Smooth muscle cell (in vitro differentiated cells): ENCODE data around the gene CCDC124. TPM values are rescaled to one million over a fixed set of nuclear protein-coding genes. Genes with fewer than 3 reads are reported as not detected.

Experiments used
- DNase-seq: peaks from one replicate; lab custom pipeline; 2025; ENCODE audit not compliant: unreplicated experiment; lab: John Stamatoyannopoulos, UW
- H2AFZ ChIP-seq: fragments of 200-600 bp; sonication (generic); 2 replicates; pipeline ENCODE4 v1.6.0; 2016; ENCODE audit warnings: antibody characterized with exemption, low read depth, mild to moderate bottlenecking
- H3F3A ChIP-seq: fragments of 200-600 bp; sonication (generic); 2 replicates; pipeline ENCODE4 v1.6.0; 2017; ENCODE audit warnings: antibody characterized with exemption, low read depth
- H3K27ac ChIP-seq: fragments of 200-600 bp; sonication (generic); 2 replicates; pipeline ENCODE4 v1.5.1; 2016; ENCODE audit warnings: low read depth, mild to moderate bottlenecking
- H3K27me3 ChIP-seq: fragments of 200-600 bp; sonication (generic); 2 replicates; pipeline ENCODE4 v1.6.1; 2016; ENCODE audit warnings: low read depth, mild to moderate bottlenecking
- H3K36me3 ChIP-seq: fragments of 200-600 bp; sonication (generic); 2 replicates; pipeline ENCODE4 v1.5.1; 2016; ENCODE audit warnings: low read depth
- H3K4me1 ChIP-seq: fragments of 200-600 bp; sonication (generic); 2 replicates; pipeline ENCODE4 v1.5.1; 2016; ENCODE audit warnings: low read depth
- H3K4me2 ChIP-seq: fragments of 200-600 bp; sonication (generic); 2 replicates; pipeline ENCODE4 v1.6.0; 2016; ENCODE audit warnings: mild to moderate bottlenecking
- H3K4me3 ChIP-seq: fragments of 200-600 bp; sonication (generic); 2 replicates; pipeline ENCODE4 v1.5.1; 2016; ENCODE audit warnings: mild to moderate bottlenecking
- H3K79me2 ChIP-seq: fragments of 200-600 bp; sonication (generic); 2 replicates; pipeline ENCODE4 v1.6.0; 2016; ENCODE audit warnings: low read depth, mild to moderate bottlenecking
- H3K9ac ChIP-seq: fragments of 200-600 bp; sonication (generic); 2 replicates; pipeline ENCODE4 v1.6.0; 2016; ENCODE audit warnings: low read depth
- H3K9me3 ChIP-seq: fragments of 200-600 bp; sonication (generic); replicated peaks from 2 replicates; pipeline ENCODE4 v1.5.1; 2016; ENCODE audit warnings: low read depth
- H4K20me1 ChIP-seq: fragments of 200-600 bp; sonication (generic); 2 replicates; pipeline ENCODE4 v1.6.0; 2016; ENCODE audit warnings: low read depth
- WGBS: methylation state at CpG from one replicate; pipeline ENCODE4 v1.1.7; 2016; ENCODE audit warnings: low lambda C conversion rate; 5-methylcytosine and 5-hydroxymethylcytosine counted together
- polyA plus RNA-seq: library from polyadenylated mRNA; unstranded; fragments of >200 nt; fragmentation: Nextera tagmentation; extraction: Ambion mirVana; gene quantifications from 2 replicates; pipeline ENCODE4 v1.2.1, GENCODE V29; 2016
- small RNA-seq: library from RNA; depleted of rRNA; stranded (forward); fragments of <200 nt; gene quantifications from one replicate; pipeline ENCODE3, GENCODE V24; 2014
- total RNA-seq: library from RNA; depleted of rRNA; stranded (reverse); fragments of >200 nt; gene quantifications from 2 replicates; pipeline ENCODE4 v1.2.3, GENCODE V29; 2014
- TF ChIP-seq, protein P1 (sequence below): fragments of 200-600 bp; sonication (generic); IDR thresholded peaks from 2 replicates; pipeline ENCODE4 v1.5.1; 2017; ENCODE audit warnings: borderline replicate concordance, mild to moderate bottlenecking, antibody characterized with exemption; ENCODE audit not compliant: insufficient read depth, poor library complexity, severe bottlenecking

The CCDC124 gene
- total and polyA plus RNA-seq, 2 experiments from 2014 or later: 34.5 to 156 TPM

DNA sequence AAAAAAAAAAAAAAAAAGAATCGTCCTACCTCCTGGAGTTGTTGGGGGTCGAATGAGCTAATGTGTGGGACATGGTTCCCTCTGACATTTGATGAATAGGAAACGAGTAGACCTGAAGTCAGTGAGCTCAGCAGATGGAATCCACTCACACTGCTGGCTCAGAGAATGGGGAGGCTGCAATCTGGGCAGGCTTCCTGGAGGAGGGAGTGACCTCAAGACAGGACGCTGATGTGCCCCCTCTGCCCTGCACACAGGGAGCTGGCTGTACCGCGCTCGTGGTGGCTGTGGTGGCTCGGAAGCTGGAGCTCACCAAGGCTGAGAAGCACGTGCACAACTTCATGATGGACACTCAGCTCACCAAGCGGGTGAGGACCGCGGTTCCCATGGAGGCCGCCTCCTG is 55.3 kb downstream of the CCDC124 start:
- H3K9me3 ChIP-seq: no peaks in the 10 kb centered on the region
- TF ChIP-seq, protein P1, sequence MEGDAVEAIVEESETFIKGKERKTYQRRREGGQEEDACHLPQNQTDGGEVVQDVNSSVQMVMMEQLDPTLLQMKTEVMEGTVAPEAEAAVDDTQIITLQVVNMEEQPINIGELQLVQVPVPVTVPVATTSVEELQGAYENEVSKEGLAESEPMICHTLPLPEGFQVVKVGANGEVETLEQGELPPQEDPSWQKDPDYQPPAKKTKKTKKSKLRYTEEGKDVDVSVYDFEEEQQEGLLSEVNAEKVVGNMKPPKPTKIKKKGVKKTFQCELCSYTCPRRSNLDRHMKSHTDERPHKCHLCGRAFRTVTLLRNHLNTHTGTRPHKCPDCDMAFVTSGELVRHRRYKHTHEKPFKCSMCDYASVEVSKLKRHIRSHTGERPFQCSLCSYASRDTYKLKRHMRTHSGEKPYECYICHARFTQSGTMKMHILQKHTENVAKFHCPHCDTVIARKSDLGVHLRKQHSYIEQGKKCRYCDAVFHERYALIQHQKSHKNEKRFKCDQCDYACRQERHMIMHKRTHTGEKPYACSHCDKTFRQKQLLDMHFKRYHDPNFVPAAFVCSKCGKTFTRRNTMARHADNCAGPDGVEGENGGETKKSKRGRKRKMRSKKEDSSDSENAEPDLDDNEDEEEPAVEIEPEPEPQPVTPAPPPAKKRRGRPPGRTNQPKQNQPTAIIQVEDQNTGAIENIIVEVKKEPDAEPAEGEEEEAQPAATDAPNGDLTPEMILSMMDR: no peak
- H3K4me1 ChIP-seq: no peaks in the 10 kb centered on the region
- no peak overlapping the region for H2AFZ ChIP-seq
- H3K4me3 ChIP-seq: no peak overlapping the region
- H3K36me3 ChIP-seq: no peaks in the 10 kb centered on the region
- no peak overlapping the region for H3K4me2 ChIP-seq
- no peak overlapping the region for H3K27ac ChIP-seq
- no peak for DNase-seq
- no peaks in the 10 kb centered on the region for H4K20me1 ChIP-seq
- H3K27me3 ChIP-seq: no peaks in the 10 kb centered on the region
- H3F3A ChIP-seq: no peaks in the 10 kb centered on the region
- WGBS: 95% methylated on average over 13 of the region's 13 CpGs
- no peak overlapping the region for H3K9ac ChIP-seq
- no peaks in the 10 kb centered on the region for H3K79me2 ChIP-seq

DNA sequence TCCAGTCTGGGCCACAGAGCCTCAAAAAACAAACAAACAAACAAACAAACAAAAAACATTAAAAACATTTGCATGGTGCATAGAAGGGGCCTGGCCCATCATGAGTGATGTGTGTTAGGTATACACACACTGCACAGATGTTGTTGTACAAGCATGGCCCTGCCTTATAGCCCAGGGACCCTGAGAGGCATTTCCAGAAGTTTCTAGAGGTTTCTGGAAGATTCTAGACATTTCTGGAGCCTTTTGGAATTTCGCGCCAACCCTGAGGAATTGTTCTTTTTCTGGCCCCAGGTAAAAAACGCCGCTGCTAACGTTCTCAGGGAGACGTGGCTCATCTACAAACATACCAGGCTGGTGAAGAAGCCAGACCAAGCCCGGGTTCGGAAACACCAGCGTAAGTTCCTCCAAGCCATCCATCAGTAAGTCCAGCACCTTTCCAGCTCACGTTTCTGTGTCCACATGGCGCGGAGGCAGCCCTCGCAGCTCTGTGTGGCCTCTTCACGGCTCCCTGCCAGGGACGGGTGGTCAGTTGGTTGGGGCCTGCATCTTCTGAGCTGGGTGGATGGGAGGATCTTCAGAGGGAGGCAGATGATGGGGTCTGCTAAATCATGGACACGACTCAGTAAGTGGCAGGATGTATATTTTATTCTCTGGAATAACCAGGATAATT is 56.7 kb downstream of the CCDC124 start:
- Histone ChIP-seq H3K27ac (no peak overlapping the region), H3F3A (no peaks in the 10 kb centered on the region), H4K20me1 (no peaks in the 10 kb centered on the region), H3K4me1 (no peaks in the 10 kb centered on the region), H3K4me2 (no peak overlapping the region), H3K79me2 (no peaks in the 10 kb centered on the region), H3K9ac (no peak overlapping the region), H3K27me3 (no peaks in the 10 kb centered on the region), H3K36me3 (no peaks in the 10 kb centered on the region), H3K9me3 (no peaks in the 10 kb centered on the region), H2AFZ (no peak overlapping the region), H3K4me3 (no peak overlapping the region)
- TF ChIP-seq, protein P1: no peak
- 93% methylated on average over 16 of the region's 16 CpGs for WGBS
- DNase-seq: no peak

DNA sequence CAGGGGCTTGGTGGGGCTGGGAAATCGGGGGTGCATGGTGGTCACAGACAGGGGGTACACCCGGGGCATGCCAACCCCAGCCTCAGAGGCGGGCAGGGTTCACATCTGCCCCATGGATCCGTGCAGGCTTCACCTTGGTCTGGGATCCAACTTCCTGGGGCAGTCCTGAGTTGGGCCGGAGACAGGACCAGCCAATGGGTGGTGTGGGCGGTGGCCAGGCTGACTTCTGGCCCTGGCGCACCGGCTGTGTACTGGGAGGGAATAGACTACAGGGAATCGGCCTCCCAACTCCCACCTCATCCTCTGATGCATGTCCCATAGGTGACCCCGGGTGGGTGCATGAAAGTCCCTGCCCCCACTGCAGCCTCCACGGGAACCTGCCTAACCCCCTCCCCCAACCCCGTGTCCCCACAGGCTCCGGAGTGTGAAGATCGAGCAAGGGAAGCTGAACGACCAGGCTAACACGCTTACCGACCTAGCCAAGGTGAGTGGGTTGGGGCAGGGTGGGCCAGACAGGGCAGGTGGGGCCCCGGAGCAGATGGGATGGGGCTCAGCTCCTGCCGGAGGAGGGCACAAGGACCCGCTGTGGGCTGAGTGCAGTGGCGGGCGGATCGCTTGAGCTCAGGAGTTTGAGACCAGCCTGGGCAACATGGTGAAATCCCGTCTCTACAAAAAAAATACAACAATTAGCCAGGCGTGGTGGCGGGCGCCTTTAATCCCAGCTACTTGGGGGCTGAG is 60.4 kb downstream of the CCDC124 start:
- 88% methylated on average over 24 of the region's 27 CpGs for WGBS
- Histone ChIP-seq H3K27me3 (no peaks in the 10 kb centered on the region), H3F3A (no peaks in the 10 kb centered on the region), H3K79me2 (no peaks in the 10 kb centered on the region), H3K9me3 (no peaks in the 10 kb centered on the region), H3K9ac (no peak overlapping the region), H3K36me3 (no peaks in the 10 kb centered on the region), H4K20me1 (no peaks in the 10 kb centered on the region), H2AFZ (no peak overlapping the region), H3K4me3 (no peak overlapping the region), H3K27ac (no peak overlapping the region), H3K4me2 (no peak overlapping the region), H3K4me1 (no peaks in the 10 kb centered on the region)
- no peak for DNase-seq
- TF ChIP-seq, protein P1: no peak

Small RNA genes within 50 kb of the gene (small RNA-seq; reads per million reads assigned to genes)
- not detected for gene RNA5SP468

Other genes with a start within 250 kb of the CCDC124 start
- 0.63 and 2.1 TPM in 2 replicates for gene UNC13A, start 244.7 kb upstream of the CCDC124 start, total RNA-seq
- 0.21 and 0.85 TPM in 2 replicates for gene UNC13A, start 244.7 kb upstream of the CCDC124 start, polyA plus RNA-seq
- gene MAP1S, start 213.5 kb upstream of the CCDC124 start, total RNA-seq: 10.2 and 11.7 TPM in 2 replicates
- gene MAP1S, start 213.5 kb upstream of the CCDC124 start, polyA plus RNA-seq: 55.5 and 62.1 TPM in 2 replicates
- 1.0 and 18.0 TPM in 2 replicates for gene FCHO1, start 181.5 kb upstream of the CCDC124 start, total RNA-seq
- gene FCHO1, start 181.5 kb upstream of the CCDC124 start, polyA plus RNA-seq: 5.3 and 5.7 TPM in 2 replicates
- gene B3GNT3, start 137.9 kb upstream of the CCDC124 start, total RNA-seq: 0.67 and 2.8 TPM in 2 replicates
- 0.56 TPM in 1 of 2 replicates, not detected in the other for gene B3GNT3, start 137.9 kb upstream of the CCDC124 start, polyA plus RNA-seq
- 1.1 TPM in 1 of 2 replicates, not detected in the other for gene INSL3, start 111.5 kb upstream of the CCDC124 start, total RNA-seq
- gene INSL3, start 111.5 kb upstream of the CCDC124 start, polyA plus RNA-seq: 0.80 and 1.8 TPM in 2 replicates
- 8.8 and 10.8 TPM in 2 replicates for gene JAK3, start 85.0 kb upstream of the CCDC124 start, total RNA-seq
- gene JAK3, start 85.0 kb upstream of the CCDC124 start, polyA plus RNA-seq: 9.7 and 10.7 TPM in 2 replicates
- 795 and 867 TPM in 2 replicates for gene RPL18A, start 73.1 kb upstream of the CCDC124 start, total RNA-seq
- gene RPL18A, start 73.1 kb upstream of the CCDC124 start, polyA plus RNA-seq: 1,267 and 1,311 TPM in 2 replicates
- not detected in 2 replicates for gene SLC5A5, start 61.1 kb upstream of the CCDC124 start, total RNA-seq
- gene SLC5A5, start 61.1 kb upstream of the CCDC124 start, polyA plus RNA-seq: not detected in 2 replicates
- gene KCNN1, start 34.1 kb downstream of the CCDC124 start, total RNA-seq: 0.22 and 5.3 TPM in 2 replicates
- 4.2 and 4.6 TPM in 2 replicates for gene KCNN1, start 34.1 kb downstream of the CCDC124 start, polyA plus RNA-seq
- gene ARRDC2, start 75.2 kb downstream of the CCDC124 start, total RNA-seq: 3.5 and 4.4 TPM in 2 replicates
- gene ARRDC2, start 75.2 kb downstream of the CCDC124 start, polyA plus RNA-seq: 4.3 and 6.5 TPM in 2 replicates
- not detected in 2 replicates for gene IL12RB1, start 153.9 kb downstream of the CCDC124 start, total RNA-seq
- not detected in 2 replicates for gene IL12RB1, start 153.9 kb downstream of the CCDC124 start, polyA plus RNA-seq
- 3.6 and 4.3 TPM in 2 replicates for gene MAST3, start 164.8 kb downstream of the CCDC124 start, total RNA-seq
- 4.3 and 10.3 TPM in 2 replicates for gene MAST3, start 164.8 kb downstream of the CCDC124 start, polyA plus RNA-seq
- gene PIK3R2, start 220.1 kb downstream of the CCDC124 start, total RNA-seq: 22.2 and 22.9 TPM in 2 replicates
- 37.1 and 50.1 TPM in 2 replicates for gene PIK3R2, start 220.1 kb downstream of the CCDC124 start, polyA plus RNA-seq
- 0.67 and 2.9 TPM in 2 replicates for gene IFI30, start 240.8 kb downstream of the CCDC124 start, total RNA-seq
- 0.64 and 0.87 TPM in 2 replicates for gene IFI30, start 240.8 kb downstream of the CCDC124 start, polyA plus RNA-seq